SK-N-SH (cell line): ENCODE data around the gene PYGO2.

Experiments
- CTCF ChIP-seq: fragments of 200-600 bp; sonication (generic); IDR thresholded peaks from 2 replicates; pipeline ENCODE4 v1.6.1; 2017; ENCODE audit warnings: antibody characterized with exemption, mild to moderate bottlenecking, moderate library complexity
- EZH2phosphoT487 ChIP-seq: fragments of 200-600 bp; sonication (generic); IDR thresholded peaks from 2 replicates; pipeline ENCODE4 v1.6.1; 2017; ENCODE audit warnings: low read depth, mixed run types, mild to moderate bottlenecking, antibody characterized with exemption, moderate library complexity, borderline replicate concordance
- GABPA ChIP-seq: IDR thresholded peaks from 2 replicates; pipeline ENCODE4 v1.4.0; 2012; ENCODE audit warnings: low read depth, mild to moderate bottlenecking
- RFX5 ChIP-seq: IDR thresholded peaks from 2 replicates; pipeline ENCODE4 v1.6.1; 2012; ENCODE audit warnings: mild to moderate bottlenecking, improper control_type of control experiment, low read length

GRCh38 chr1:155000726-155001424, 39.3 kb upstream of the PYGO2 start:
- TF ChIP-seq CTCF (no peak; the same call in 1 of the 2 replicates), RFX5 (peak; percentile 68; the same call in 1 of the 2 replicates), EZH2phosphoT487 (no peak), GABPA (no peak; the same call in 1 of the 2 replicates)
